NCI-H748 treated with DMSO at 0.1 percent for 48 hours (cell line): Measurements from ENCODE around the gene DEF6.
A peak's percentile ranks its signal among the peaks of the same experiment; 100 is the strongest.

ENCODE experiments used
- DNase-seq: peaks from one replicate; lab custom pipeline; 2025; lab: John Stamatoyannopoulos, UW

The DEF6 gene

GRCh38 chr6:35297601-35298481 lies at the start of gene DEF6:
TSS of gene DEF6 (plus strand) at chr6:35297818. CDS start at chr6:35297857, 39 bp downstream.
- peak; percentile 20 for DNase-seq

- DNase-seq = no peak
Observed at GRCh38 chr6:35248300-35248699, 49.3 kb upstream of the DEF6 start.

GRCh38 chr6:35248965-35249364 lies 48.7 kb upstream of the DEF6 start:
- no peak for DNase-seq

- no peak for DNase-seq
Observed at GRCh38 chr6:35251949-35252348, 45.7 kb upstream of the DEF6 start.

- no peak for DNase-seq
Observed at GRCh38 chr6:35253249-35253648, 44.4 kb upstream of the DEF6 start.

- DNase-seq = no peak
Observed at GRCh38 chr6:35258336-35258735, 39.3 kb upstream of the DEF6 start.

GRCh38 chr6:35258858-35259193 lies 38.8 kb upstream of the DEF6 start:
- DNase-seq = peak; percentile 60

GRCh38 chr6:35259194-35259947 lies 38.2 kb upstream of the DEF6 start, which contains the start of gene ZNF76:
TSS of gene ZNF76 (plus strand) at chr6:35259735. CDS start at chr6:35281152, 21,417 bp downstream.
- peak; percentile 93 for DNase-seq

GRCh38 chr6:35259948-35260590 lies 37.5 kb upstream of the DEF6 start:
- no peak for DNase-seq

GRCh38 chr6:35260591-35261570 lies 36.7 kb upstream of the DEF6 start:
- no peak for DNase-seq

GRCh38 chr6:35262596-35262995 lies 35.0 kb upstream of the DEF6 start:
- no peak for DNase-seq

- no peak for DNase-seq
Observed at GRCh38 chr6:35264550-35265274, 32.9 kb upstream of the DEF6 start.

- DNase-seq = no peak
Observed at GRCh38 chr6:35265523-35265922, 32.1 kb upstream of the DEF6 start.

GRCh38 chr6:35267446-35267845 lies 30.2 kb upstream of the DEF6 start:
- no peak for DNase-seq

GRCh38 chr6:35267897-35268296 lies 29.7 kb upstream of the DEF6 start:
- DNase-seq = no peak

- DNase-seq = no peak
Observed at GRCh38 chr6:35272005-35272404, 25.6 kb upstream of the DEF6 start.

- DNase-seq = no peak
Observed at GRCh38 chr6:35273822-35274559, 23.6 kb upstream of the DEF6 start.

GRCh38 chr6:35275744-35276260 lies 21.8 kb upstream of the DEF6 start:
- DNase-seq = no peak

- DNase-seq = no peak
Observed at GRCh38 chr6:35278708-35279107, 18.9 kb upstream of the DEF6 start.

- DNase-seq = no peak
Observed at GRCh38 chr6:35280903-35281302, 16.7 kb upstream of the DEF6 start.
